ENCODE measurements around the gene ANO6. TPM values are rescaled to one million over a fixed set of nuclear protein-coding genes. Genes with fewer than 3 reads are reported as not detected.
A peak's percentile ranks its signal among the peaks of the same experiment; 100 is the strongest.
"Not testable (repeated sequence)": the region's sequence is repeated elsewhere in the genome, so short reads cannot be mapped to it uniquely, and the experiment has no call there.

Gene ANO6
- polyA plus RNA-seq, 3 donors = 77.6 to 81.4 (median 79.7) TPM

GRCh38 chr12:45302621-45303369, 86.9 kb downstream of the ANO6 start:
- no peak for DNase-seq (ENCODE audit: low read depth in 3 of 3, low spot score in 2 of 3)

- DNase-seq (ENCODE audit: low read depth in 3 of 3, low spot score in 2 of 3) = no peak
Observed at GRCh38 chr12:45303945-45304344, 88.0 kb downstream of the ANO6 start.

GRCh38 chr12:45304514-45305178, 88.8 kb downstream of the ANO6 start:
- no peak for DNase-seq (ENCODE audit: low read depth in 3 of 3, low spot score in 2 of 3)

GRCh38 chr12:45305907-45306306, 90.0 kb downstream of the ANO6 start:
- DNase-seq (ENCODE audit: low read depth in 3 of 3, low spot score in 2 of 3) = peak in 2 of 3 donors; percentile 18 to 23

- no peak for DNase-seq (ENCODE audit: low read depth in 3 of 3, low spot score in 2 of 3)
Observed at GRCh38 chr12:45309836-45310626, 94.1 kb downstream of the ANO6 start.

- no peak for DNase-seq (ENCODE audit: low read depth in 3 of 3, low spot score in 2 of 3)
Observed at GRCh38 chr12:45310627-45310968, 94.7 kb downstream of the ANO6 start.

GRCh38 chr12:45312012-45312411, 96.1 kb downstream of the ANO6 start:
- no peak for DNase-seq (ENCODE audit: low read depth in 3 of 3, low spot score in 2 of 3)

- no peak for DNase-seq (ENCODE audit: low read depth in 3 of 3, low spot score in 2 of 3)
Observed at GRCh38 chr12:45314770-45315169, 98.9 kb downstream of the ANO6 start.

- DNase-seq (ENCODE audit: low read depth in 3 of 3, low spot score in 2 of 3) = no peak
Observed at GRCh38 chr12:45315462-45315861, 99.6 kb downstream of the ANO6 start.

- DNase-seq (ENCODE audit: low read depth in 3 of 3, low spot score in 2 of 3) = not testable (repeated sequence)
Observed at GRCh38 chr12:45317261-45317660, 101.4 kb downstream of the ANO6 start.

GRCh38 chr12:45322810-45323209, 106.9 kb downstream of the ANO6 start:
- DNase-seq (ENCODE audit: low read depth in 3 of 3, low spot score in 2 of 3) = no peak

GRCh38 chr12:45324391-45324790, 108.5 kb downstream of the ANO6 start:
- DNase-seq (ENCODE audit: low read depth in 3 of 3, low spot score in 2 of 3) = no peak

- DNase-seq (ENCODE audit: low read depth in 3 of 3, low spot score in 2 of 3) = no peak
Observed at GRCh38 chr12:45326358-45326975, 110.6 kb downstream of the ANO6 start.

- no peak for DNase-seq (ENCODE audit: low read depth in 3 of 3, low spot score in 2 of 3)
Observed at GRCh38 chr12:45327823-45328383, 112.0 kb downstream of the ANO6 start.

- DNase-seq (ENCODE audit: low read depth in 3 of 3, low spot score in 2 of 3) = no peak
Observed at GRCh38 chr12:45329238-45329637, 113.3 kb downstream of the ANO6 start.

GRCh38 chr12:45329702-45330101, 113.8 kb downstream of the ANO6 start:
- DNase-seq (ENCODE audit: low read depth in 3 of 3, low spot score in 2 of 3) = no peak

GRCh38 chr12:45331552-45331951, 115.7 kb downstream of the ANO6 start:
- no peak for DNase-seq (ENCODE audit: low read depth in 3 of 3, low spot score in 2 of 3)

GRCh38 chr12:45334396-45334795, 118.5 kb downstream of the ANO6 start:
- no peak for DNase-seq (ENCODE audit: low read depth in 3 of 3, low spot score in 2 of 3)

- no peak for DNase-seq (ENCODE audit: low read depth in 3 of 3, low spot score in 2 of 3)
Observed at GRCh38 chr12:45336331-45336730, 120.4 kb downstream of the ANO6 start.

GRCh38 chr12:45336762-45337596, 121.1 kb downstream of the ANO6 start:
- DNase-seq (ENCODE audit: low read depth in 3 of 3, low spot score in 2 of 3) = no peak

Data from right renal cortex interstitium (tissue), 3 donors.